ENCODE data around the gene PTOV1.

Gene PTOV1

GRCh38 chr19:49876422-49877019 lies 25.6 kb downstream of the PTOV1 start (continued):
- TF ChIP-seq ZNF513 (tag by site-specific recombination; IDR thresholded peaks at IDR 0.05) (no peak), ZNF585B (tag by site-specific recombination; IDR thresholded peaks at IDR 0.05) (no peak), ZBTB17 (tag by site-specific recombination; IDR thresholded peaks at IDR 0.05) (peak; percentile 93; the same call in 1 of the 2 replicates), ZNF121 (tag by site-specific recombination; IDR thresholded peaks at IDR 0.05) (no peak), ZNF146 (tag by site-specific recombination; IDR thresholded peaks at IDR 0.05) (no peak), GFI1B (tag by site-specific recombination; IDR thresholded peaks at IDR 0.05) (no peak), HOXD13 (CRISPR knock-in tag; IDR thresholded peaks at IDR 0.05; ENCODE audit: borderline replicate concordance) (no peak), ZNF26 (tag by site-specific recombination; IDR thresholded peaks at IDR 0.05) (no peak), ZNF561 (tag by site-specific recombination; IDR thresholded peaks at IDR 0.05; ENCODE audit: borderline replicate concordance) (no peak), ZNF843 (tag by site-specific recombination; IDR thresholded peaks at IDR 0.05) (peak; percentile 52), ZNF518A (tag by site-specific recombination; conservative IDR thresholded peaks at IDR 0.05; ENCODE audit: low read depth) (peak; percentile 28; the same call in 1 of the 2 replicates), ZBTB6 (tag by site-specific recombination; IDR thresholded peaks at IDR 0.05) (peak; percentile 46; the same call in 1 of the 2 replicates), ELK4 (IDR thresholded peaks at IDR 0.05; ENCODE audit: borderline replicate concordance, low read depth, low read length) (no peak), ZNF624 (tag by site-specific recombination; IDR thresholded peaks at IDR 0.05) (no peak), ZSCAN23 (tag by site-specific recombination; IDR thresholded peaks at IDR 0.05) (no peak), ZNF660 (tag by site-specific recombination; IDR thresholded peaks at IDR 0.05) (no peak), AEBP2 (tag by site-specific recombination; IDR thresholded peaks at IDR 0.05; ENCODE audit: borderline replicate concordance) (no peak), ZNF18 (tag by site-specific recombination; IDR thresholded peaks at IDR 0.05) (no peak), ZNF112 (tag by site-specific recombination; IDR thresholded peaks at IDR 0.05) (no peak), ZNF248 (tag by site-specific recombination; IDR thresholded peaks at IDR 0.05) (no peak), ZNF239 (tag by site-specific recombination; IDR thresholded peaks at IDR 0.05) (no peak), ZNF626 (tag by site-specific recombination; IDR thresholded peaks at IDR 0.05) (no peak)

Data from HEK293 (cell line).